ENCODE results near the gene NPTX2.
"Not testable (repeated sequence)": the region's sequence is repeated elsewhere in the genome, so short reads cannot be mapped to it uniquely, and the experiment has no call there.

The NPTX2 gene, protein sequence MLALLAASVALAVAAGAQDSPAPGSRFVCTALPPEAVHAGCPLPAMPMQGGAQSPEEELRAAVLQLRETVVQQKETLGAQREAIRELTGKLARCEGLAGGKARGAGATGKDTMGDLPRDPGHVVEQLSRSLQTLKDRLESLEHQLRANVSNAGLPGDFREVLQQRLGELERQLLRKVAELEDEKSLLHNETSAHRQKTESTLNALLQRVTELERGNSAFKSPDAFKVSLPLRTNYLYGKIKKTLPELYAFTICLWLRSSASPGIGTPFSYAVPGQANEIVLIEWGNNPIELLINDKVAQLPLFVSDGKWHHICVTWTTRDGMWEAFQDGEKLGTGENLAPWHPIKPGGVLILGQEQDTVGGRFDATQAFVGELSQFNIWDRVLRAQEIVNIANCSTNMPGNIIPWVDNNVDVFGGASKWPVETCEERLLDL

DNA sequence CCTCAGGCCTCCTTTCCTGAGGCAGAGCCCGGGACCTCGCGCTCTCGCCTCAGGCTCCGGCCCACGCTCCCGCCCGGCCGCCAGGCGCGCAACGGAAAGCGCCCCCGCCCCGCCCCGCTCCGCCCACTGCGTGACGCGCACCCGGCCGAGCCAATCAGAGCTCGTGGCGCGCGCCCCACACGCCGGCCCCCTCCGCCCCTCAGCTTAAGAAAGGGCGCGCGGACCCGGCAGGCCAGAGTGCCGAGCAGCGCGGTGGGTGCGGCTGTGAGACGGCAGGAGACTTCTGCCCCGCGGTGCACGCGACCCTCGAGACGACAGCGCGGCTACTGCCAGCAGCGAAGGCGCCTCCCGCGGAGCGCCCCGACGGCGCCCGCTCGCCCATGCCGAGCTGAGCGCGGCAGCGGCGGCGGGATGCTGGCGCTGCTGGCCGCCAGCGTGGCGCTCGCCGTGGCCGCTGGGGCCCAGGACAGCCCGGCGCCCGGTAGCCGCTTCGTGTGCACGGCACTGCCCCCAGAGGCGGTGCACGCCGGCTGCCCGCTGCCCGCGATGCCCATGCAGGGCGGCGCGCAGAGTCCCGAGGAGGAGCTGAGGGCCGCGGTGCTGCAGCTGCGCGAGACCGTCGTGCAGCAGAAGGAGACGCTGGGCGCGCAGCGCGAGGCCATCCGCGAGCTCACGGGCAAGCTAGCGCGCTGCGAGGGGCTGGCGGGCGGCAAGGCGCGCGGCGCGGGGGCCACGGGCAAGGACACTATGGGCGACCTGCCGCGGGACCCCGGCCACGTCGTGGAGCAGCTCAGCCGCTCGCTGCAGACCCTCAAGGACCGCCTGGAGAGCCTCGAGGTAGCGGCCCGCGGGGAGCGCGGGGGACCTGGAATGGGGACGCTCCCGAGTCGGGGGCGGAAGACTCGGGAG is at the start of gene NPTX2:
NPTX2 (plus strand) TSS at position 235 of the 909 bp plus-strand sequence; CDS start at position 412, 177 bp downstream.
- no peak for DNase-seq (ENCODE audit: extremely low spot score, insufficient read length, low read depth)
- FAIRE-seq, result no peak

DNA sequence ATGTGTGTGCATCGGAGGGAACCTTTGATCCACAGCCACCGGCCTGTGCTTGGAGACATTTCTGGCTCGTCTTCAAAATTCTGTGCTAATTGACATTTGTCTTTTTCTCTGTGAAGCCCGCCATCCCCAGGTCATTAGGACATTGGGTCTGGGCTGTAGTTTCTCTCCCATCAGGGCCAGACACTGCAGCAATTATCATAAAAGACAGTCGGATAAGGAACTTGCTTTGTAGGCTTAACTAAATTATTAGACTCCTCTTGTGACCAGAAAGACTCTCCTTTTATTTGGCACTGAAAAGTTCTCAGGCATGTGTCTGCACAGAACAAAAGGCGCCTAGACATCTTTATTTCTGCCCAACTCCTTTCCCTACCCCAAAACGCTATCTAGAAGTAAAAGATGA is 49.1 kb upstream of the NPTX2 start:
- FAIRE-seq (no peak), DNase-seq (ENCODE audit: extremely low spot score, insufficient read length, low read depth) (no peak)

DNA sequence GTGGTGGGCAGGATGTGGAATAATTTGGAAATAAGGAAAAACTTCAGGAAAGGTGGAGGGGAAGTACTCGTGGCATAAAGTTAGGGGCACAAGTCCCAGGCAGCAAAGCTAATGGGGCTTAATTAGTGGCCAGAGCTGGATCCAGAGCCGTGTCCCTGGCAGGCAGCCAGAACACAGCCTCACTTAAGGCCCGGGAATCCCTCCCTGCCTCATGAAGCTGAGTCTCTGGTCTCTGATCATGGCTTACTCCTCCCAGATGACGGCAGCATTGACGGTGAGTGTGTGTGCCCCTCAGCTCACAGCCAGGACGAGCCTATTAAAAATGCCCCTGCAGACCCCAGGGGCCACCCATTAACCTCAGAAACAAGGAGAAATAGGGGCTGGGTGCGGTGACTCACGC is 48.2 kb upstream of the NPTX2 start:
- no peak for FAIRE-seq

DNA sequence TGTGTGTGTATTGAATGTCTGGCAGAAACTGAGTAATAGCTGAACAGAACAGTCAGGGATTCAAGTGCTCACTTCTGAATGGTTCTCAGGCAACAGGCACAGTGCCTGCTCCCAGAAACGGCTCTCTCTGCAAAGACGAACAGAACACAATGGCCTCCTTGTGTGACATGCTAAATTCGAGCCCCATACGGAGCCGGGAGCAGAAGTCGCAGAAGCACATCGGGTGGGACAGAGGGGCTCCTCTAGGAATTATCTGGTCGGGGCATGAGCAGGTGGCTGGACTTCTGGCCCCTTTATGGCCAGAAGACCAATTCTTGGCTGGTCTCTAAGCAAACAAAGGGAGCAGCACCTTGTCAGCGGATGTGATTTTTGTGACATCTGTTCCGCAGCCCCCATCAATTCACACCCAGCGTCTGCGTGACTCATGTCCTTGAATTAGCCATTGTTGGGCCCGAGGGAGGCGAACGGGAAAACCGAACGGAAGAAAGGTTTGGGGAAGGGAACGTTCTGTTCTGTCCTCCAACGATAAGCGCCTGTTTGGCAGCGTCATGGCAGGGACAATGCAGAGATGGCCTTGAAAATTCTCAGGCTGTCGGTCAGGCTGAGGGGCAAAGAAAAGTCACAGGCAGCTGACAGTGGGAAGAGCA is 47.3 kb upstream of the NPTX2 start:
- FAIRE-seq, result no peak
- DNase-seq (ENCODE audit: extremely low spot score, insufficient read length, low read depth), result no peak

More for the DNA sequence above, 48.2 kb upstream of the NPTX2 start:
- no peak for DNase-seq (ENCODE audit: extremely low spot score, insufficient read length, low read depth)

DNA sequence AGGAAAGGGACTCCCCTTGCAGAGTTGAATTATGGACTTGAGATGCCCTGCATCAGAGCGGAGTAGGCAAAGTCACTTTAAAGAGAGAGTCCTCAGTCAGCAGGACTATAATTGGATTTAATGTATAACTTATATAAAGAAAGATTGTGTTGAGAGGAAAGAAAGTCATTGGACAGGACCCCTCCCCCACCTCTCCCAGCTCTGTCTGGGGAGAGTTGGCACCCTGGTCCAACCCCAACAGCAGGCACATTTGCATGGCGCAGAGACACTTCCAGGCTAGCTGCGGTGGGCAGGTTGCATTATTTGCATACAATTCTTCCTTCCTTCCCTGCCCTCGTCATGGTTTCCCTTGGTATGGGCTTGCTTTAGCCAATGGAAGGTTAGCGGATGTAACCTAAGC is 46.1 kb upstream of the NPTX2 start:
- no peak for FAIRE-seq
- no peak for DNase-seq (ENCODE audit: extremely low spot score, insufficient read length, low read depth)

DNA sequence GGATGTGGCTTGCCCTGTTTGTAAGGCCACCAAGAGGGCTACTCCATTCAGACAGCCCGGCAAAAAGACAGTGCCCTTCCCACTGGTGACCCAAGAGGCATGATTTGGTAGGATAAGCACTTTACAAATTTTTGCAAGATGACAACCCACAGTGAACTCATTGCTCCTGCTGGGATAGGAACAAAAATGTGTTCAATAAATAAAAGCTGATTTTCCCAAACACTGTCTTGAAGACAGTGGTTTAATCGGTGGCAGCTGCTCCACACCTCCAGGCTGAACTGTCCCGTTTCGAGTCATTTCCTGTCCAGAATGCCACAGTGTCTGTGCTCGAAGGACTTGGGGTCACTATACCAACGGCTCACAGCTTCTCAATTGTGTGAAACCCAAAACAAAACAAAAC is 45.1 kb upstream of the NPTX2 start:
- FAIRE-seq (no peak), DNase-seq (ENCODE audit: extremely low spot score, insufficient read length, low read depth) (no peak)

DNA sequence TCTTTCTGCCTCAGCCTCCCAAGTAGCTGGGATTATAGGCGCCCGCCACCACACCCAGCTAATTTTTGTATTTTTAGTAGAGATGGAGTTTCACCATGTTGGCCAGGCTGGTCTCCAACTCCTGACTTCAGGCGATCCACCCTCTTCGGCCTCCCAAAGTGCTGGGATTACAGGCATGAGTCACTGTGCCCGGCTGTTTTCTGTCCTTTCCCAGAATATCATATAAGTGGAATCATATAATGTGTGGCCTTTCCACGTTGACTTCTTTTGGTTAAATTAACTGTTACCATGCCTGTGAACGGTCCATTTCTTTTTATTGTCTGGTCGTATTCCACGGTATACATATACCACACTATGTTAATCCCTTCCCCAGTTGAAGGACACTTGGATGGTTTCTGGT is 44.4 kb upstream of the NPTX2 start:
- DNase-seq (ENCODE audit: extremely low spot score, insufficient read length, low read depth); FAIRE-seq: not testable (repeated sequence)

DNA sequence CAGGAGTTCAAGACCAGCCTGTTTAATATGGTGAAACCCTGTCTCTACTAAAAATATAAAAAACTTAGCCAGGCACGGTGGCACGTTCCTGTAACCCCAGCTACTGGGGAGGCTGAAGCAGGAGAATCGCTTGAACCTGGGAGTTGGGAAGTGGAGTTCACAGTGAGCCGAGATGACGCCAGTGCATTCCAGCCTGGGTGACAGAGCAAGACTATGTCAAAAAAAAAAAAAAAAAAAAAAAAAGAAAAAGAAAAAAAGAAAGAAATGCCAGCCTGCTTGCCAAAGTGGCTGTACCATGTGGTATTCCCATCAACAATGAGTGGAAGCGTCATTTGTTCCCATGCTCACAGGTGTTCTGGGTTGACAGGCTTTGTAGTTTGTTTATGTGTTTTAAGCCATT is 43.3 kb upstream of the NPTX2 start:
- DNase-seq (ENCODE audit: extremely low spot score, insufficient read length, low read depth) (no peak), FAIRE-seq (no peak)

DNA sequence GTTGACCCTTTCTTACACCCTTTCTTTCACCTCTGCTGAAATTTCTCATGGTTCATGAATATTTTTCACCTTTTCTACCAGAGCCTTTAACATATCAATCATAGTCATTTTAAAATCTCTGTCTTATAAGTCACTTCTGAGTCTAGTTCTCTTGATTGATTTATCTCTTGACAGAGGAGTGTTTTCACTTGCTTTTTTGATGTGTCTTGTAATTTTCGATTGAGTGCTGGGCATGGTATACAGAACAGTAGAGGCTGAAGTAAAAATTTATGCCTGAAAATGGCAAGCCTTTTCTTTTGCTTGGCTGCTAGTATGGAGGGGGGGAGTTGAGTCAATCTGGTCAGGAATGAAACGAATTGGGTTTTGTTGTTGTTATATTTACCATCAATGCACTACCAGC is 41.2 kb upstream of the NPTX2 start:
- DNase-seq (ENCODE audit: extremely low spot score, insufficient read length, low read depth), result no peak
- FAIRE-seq, result no peak

DNA sequence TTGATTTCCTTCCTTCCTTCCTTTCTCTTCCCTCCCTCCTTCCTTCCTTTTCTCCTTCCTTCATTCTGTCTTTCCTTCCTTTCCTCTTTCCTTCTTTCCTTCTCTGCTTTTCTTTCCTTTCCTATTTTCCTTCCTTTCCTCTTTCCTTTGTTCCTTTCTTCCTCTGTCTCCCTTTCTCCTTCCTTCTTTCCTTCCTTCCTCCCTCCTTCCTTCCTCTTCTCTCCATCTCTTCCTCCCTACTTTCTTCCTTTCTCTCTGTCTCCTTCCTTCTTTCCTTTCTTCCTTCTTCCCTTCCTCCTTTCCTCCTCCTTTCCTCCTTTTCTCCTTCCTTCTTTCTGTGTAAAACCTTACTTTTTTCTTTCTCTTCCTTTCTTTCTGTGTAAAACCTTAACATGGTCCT is 32.3 kb upstream of the NPTX2 start:
- DNase-seq (ENCODE audit: extremely low spot score, insufficient read length, low read depth) (no peak), FAIRE-seq (no peak)

DNA sequence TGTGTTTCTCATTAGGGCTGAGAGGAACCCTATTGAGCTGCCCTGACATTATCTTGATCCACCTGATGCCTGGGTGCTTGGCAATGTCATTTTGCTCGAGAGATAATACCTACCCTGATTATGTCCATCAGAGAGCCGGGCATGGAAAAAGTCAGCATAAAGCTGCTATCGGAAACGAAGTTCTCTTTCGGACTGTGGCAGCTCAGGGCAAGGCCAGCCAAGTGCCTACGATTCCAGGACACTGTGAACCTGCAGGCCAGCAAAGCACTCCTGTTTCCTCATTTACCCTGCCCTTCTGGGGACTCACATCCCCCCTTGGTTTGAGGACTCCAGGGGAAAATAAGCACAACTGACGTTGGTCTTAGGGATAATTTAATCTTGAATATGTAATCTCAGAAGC is 25.2 kb upstream of the NPTX2 start:
- DNase-seq (ENCODE audit: extremely low spot score, insufficient read length, low read depth), result no peak
- FAIRE-seq, result no peak

DNA sequence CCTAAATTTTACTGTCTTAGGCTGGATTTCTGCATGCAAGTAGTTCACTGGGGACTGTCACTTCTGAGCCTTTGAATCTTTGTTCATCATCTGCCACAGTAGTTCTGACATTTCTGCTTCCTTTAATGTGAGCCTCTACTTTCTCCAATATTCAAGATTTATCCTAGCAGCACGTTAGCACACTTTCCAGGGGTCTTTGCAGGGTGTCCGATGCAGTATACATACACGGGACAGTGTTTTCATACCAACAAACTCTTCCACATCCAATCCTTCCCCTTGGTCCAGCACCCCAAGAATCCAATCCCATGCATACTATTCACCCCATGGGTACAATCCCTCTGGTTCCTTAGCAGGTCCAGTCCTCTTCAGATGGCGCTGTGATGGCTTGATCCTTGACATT is 22.7 kb upstream of the NPTX2 start:
- DNase-seq (ENCODE audit: extremely low spot score, insufficient read length, low read depth) (no peak), FAIRE-seq (no peak)

DNA sequence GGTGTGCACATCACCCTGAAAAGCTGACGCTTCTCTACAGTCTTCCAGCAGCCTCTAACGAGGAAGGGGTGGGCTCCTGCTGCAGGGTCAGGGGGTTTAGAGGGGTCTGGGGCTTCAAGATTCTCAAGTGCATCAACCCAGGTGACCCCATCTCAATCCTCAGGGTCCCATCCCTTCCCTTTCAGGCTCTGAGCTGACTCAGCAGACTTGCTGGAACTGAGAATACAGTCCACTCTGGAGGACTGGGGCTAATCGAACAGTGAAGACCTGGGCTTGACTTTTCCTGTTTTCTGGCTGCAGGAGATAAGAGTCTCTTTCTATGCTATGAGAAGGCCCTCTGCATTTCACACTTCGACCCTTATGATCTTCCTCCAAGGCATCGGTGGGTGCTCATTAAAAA is 22.3 kb upstream of the NPTX2 start:
- FAIRE-seq (no peak), DNase-seq (ENCODE audit: extremely low spot score, insufficient read length, low read depth) (no peak)

DNA sequence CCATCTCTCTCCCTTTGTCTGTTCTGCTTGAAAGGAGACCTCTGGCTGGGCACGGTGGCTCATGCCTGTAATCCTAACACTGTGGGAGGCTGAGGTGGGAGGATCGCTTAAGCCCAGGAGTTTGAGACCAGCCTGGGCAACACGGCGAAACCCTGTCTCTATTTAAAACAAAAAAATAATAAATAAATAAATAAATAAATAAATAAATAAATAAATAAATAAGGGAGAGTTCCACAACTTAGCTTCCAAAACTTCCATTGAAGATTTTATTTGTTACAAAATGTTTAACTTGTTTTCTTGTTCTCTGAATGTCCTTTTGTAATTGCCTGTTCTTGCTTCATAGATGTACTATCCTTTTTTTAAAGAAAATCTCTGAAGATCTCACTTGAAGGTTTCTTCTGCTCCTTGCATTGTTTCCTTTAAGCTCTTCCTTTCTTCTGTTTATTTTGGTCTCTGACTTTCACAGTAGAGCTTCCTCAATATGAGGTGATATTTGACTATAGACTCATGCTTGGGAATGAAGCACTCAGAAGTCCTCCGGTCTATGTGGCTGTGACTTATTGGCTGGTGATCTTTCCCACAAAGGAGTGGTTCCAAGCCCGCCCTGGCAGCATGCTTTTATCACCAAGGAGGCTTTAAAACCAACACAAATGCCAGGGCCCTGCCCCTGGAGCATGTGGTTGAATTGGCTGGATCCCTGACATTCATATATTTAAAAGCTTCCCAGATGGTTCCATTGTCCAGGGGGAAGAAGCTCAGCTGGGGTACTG is 18.1 kb upstream of the NPTX2 start:
- FAIRE-seq (no peak), DNase-seq (ENCODE audit: extremely low spot score, insufficient read length, low read depth) (no peak)

DNA sequence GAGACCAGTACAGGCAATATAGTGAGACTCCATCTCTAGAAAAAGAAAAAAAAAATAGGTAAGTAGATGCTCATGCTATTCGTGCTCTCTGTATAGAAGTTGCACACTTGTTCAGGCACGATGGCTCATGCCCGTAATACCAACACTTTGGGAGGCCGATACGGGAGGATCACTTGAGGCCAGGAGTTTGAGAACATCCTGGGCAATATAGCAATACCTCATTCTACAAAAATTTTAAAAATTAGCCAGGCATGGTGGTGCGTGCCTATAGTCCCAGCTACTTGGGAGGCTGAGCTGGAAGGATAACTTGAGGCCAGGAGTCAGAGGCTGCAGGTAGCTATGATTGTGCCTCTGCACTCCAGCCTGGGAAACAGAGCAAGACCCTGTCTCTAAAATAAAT is 17.2 kb upstream of the NPTX2 start:
- DNase-seq (ENCODE audit: extremely low spot score, insufficient read length, low read depth), result no peak
- no peak for FAIRE-seq

DNA sequence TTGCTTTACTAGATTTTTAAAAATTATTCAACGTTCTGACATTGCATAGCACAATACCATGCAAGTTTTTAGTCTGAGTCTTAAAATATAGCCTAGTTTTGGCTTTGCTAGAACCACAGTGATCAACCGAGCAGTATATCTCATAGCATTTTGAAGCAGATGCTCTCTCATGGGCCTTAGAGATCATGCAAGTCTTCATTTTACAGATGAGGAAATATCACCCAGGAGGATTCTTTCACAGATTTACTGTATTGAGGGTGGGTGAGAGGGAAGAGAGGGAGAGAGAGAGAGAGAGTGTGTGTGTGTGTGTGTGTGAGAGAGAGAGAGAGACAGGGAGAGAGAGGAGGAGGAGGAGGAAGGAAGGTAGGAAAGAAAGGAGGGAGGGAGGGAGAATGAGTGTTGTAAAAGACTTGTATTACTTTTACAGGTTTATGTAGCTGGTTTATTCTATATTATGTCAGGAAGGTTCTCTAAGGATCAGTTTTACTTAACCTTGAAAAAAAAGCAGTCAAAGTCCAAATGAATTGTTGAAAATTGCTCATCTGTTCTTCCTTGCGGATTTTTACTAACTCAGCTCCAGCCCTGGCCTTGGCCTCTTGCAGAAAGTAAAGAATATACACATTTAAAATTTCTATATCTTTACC is 14.2 kb upstream of the NPTX2 start:
- DNase-seq (ENCODE audit: extremely low spot score, insufficient read length, low read depth), result no peak
- no peak for FAIRE-seq

DNA sequence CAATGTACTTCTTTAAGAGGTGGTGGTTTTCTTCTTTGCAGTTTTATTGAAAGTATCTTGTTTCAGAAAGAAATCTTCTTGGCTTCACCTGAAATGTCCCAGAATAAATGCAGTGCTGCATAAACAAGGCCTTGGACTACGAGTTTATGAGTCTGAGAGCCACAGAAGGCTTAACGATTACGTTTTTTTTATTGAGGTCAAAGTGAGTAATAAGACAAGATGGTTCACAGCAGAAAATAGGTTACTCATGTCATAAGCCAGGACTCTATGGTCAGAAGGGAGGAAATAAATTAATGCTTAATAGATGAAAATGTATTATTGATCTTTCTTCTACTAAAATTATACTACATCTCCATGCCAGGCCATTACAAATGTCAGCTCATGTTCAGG is 13.7 kb upstream of the NPTX2 start:
- FAIRE-seq (no peak), DNase-seq (ENCODE audit: extremely low spot score, insufficient read length, low read depth) (no peak)

DNA sequence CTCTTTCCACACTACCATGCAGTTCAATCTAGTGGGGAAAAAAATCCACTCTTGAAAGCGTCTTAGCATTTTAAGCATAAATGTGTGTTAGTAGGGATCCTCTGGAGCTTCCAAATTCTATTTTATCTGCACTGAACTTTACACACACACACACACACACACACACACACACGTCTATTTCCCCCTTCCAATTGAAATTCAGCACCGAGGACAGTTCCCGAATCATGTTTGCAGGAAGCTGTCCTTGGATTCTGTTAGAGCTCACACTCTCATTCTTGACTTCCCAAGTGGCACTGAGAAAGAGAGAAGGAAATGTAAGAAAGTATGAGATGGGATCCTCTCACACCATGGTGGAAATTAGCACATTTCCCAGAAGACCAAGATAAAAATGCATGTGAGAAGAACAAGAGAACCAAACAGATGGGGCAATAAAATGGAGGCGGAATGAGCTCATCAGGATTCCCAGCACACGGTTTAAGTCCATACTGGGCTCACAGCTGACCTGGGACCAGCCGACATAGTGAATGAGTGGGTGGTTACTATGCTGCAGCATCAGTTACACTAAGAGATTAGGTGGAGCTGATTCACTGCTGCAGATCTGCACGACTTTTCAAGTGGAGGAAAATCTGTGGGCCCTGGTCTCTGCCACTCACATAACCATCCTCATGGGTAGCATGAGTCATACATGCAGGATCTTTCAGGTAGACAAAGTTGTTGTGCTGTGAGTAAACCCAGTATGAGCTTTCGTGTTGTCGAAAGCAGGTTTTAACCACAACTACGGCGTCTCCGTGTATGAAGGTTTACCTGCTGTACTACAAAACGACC is 3.3 kb upstream of the NPTX2 start:
- FAIRE-seq, result no peak
- DNase-seq (ENCODE audit: extremely low spot score, insufficient read length, low read depth), result no peak

Measured in GM18507 (cell line).